ENCODE results near the gene SLC22A6.

SLC22A6 gene

DNA sequence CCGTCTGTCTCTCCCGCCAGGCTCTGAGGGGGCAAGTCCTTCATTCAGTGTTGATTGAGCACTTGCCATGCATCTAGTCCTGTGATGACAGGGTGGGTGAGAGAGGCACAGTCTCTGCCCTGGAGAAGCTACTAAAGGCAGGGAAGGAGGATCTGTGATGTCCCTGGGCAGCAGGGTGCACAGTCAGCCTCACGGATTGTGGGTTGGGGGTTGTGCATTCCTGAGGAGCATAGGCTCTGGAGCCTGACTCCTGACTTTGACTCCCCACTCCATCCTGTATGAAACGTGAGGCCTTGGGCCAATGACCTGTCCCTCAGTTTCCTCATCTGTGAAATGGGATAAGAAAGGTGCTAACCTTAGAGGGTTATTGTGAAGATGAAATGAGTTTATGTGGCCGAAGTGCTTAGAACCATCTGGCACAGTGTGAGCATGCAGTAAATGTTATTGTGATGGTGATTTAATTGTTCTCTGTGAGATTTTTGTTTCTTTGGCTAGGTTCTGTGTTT is 26.2 kb upstream of the SLC22A6 start:
- Histone ChIP-seq H3K27ac (no peak overlapping the region), H3K4me3 (no peak overlapping the region)
- no peak for DNase-seq (ENCODE audit: low spot score)
- TF ChIP-seq, protein P1, sequence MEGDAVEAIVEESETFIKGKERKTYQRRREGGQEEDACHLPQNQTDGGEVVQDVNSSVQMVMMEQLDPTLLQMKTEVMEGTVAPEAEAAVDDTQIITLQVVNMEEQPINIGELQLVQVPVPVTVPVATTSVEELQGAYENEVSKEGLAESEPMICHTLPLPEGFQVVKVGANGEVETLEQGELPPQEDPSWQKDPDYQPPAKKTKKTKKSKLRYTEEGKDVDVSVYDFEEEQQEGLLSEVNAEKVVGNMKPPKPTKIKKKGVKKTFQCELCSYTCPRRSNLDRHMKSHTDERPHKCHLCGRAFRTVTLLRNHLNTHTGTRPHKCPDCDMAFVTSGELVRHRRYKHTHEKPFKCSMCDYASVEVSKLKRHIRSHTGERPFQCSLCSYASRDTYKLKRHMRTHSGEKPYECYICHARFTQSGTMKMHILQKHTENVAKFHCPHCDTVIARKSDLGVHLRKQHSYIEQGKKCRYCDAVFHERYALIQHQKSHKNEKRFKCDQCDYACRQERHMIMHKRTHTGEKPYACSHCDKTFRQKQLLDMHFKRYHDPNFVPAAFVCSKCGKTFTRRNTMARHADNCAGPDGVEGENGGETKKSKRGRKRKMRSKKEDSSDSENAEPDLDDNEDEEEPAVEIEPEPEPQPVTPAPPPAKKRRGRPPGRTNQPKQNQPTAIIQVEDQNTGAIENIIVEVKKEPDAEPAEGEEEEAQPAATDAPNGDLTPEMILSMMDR (IDR thresholded peaks at IDR 0.05) = no peak

DNA sequence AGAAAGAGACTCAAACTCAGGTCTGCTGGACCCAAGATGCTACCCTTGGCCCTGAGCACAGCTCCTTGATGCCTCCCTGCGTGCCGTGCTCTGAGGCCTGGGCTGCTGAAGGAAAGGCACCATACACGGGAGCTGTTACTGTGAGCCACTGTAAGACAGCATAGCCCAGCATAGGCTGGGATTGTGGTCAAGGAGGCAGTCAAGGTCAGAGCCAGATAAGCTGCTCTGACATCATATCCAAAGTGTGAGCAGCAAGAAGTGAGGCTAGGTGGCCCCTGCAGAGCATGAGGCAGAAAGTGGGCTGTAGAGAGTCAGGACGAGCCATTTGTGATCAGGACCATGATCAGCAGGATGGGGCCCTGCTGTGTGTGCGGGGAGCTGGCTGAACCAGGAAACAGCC is 23.2 kb upstream of the SLC22A6 start:
- no peak overlapping the region for H3K4me3 ChIP-seq
- TF ChIP-seq, protein P1 (IDR thresholded peaks at IDR 0.05) = no peak
- no peak for DNase-seq (ENCODE audit: low spot score)
- H3K27ac ChIP-seq = no peak overlapping the region

DNA sequence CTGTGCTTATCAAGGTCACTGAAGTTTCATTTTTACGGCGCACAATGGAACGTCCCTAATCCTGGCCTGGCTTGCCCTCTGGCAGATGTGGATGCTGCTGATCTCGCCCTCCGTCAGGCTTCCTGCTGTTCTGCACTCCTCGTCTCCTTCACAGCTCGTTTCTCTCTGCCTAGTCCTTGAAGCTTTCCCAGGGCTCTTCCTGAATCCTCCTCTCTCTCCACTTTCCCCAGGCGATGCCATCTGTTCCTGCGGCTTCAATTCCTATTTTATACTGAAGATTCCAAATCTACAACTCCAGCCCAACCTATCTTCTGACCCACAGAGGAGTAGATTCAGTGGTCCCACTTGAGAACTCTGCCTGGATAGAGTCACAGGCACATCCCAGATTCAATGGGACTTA is 16.7 kb upstream of the SLC22A6 start:
- H3K4me3 ChIP-seq = no peak overlapping the region
- no peak overlapping the region for H3K27ac ChIP-seq
- TF ChIP-seq, protein P1 (IDR thresholded peaks at IDR 0.05) = no peak
- DNase-seq (ENCODE audit: low spot score) = no peak

DNA sequence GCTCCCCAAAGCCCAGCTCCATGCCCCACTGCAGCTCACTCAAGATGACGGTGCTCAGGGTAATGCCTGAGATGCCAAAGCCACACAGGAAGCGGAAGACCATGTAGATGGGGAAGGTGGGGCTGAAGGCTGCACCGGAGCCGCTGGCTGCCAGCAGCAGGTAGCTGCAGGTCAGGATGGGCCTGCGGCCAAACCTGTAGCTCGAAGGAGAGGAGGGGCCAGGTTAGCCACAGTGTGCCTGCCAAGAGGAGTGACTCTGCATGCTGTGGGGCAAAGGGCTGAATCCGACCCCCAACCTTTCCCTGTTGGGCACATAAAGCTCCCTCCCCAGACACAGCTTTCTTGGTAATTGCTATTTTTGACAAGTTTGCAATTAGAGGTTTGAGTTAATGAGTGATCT is 14.9 kb upstream of the SLC22A6 start:
- TF ChIP-seq, protein P1 (IDR thresholded peaks at IDR 0.05) = no peak
- Histone ChIP-seq H3K4me3 (no peak overlapping the region), H3K27ac (no peak overlapping the region)
- DNase-seq (ENCODE audit: low spot score) = no peak

DNA sequence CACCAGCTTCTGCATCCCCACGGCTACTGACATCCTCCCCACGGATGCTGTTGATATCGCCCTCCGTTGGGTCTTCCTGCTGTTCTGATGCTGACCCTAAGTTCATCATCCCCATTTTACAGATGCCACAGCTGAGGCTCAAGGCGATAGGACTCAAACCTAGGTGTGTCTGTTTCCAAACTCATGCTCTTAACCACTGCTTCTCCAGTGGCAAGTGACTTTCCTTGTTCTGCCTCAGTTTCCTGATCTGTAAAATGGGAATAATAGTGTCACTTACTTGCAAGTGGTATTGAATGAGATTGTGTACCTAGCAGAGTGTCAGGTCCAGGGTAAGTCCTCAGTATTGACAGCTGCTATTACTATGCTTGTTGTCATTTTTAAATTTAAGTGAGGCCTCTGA is 14.4 kb upstream of the SLC22A6 start:
- H3K4me3 ChIP-seq = no peak overlapping the region
- no peak overlapping the region for H3K27ac ChIP-seq
- TF ChIP-seq, protein P1 (IDR thresholded peaks at IDR 0.05) = no peak
- no peak for DNase-seq (ENCODE audit: low spot score)

DNA sequence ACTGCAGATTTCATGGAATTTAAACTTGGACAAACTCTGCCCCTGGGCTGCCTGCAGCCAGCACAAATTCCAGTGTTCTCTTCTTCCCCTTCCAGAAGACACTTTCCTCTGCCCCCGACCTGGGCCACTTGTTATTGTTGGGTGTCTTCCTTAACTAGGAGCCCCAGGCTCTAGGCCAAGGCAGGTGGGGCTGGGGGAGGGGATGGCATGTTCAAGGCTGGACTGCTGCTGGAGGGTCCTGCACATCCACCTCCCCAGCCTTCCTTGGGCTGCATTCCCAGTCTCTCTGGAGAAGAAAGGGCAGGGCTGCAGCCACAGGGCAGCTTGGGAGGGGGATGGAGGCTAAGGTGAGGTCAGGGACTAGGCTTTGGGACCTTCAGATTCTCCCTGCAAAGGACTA is 11.5 kb upstream of the SLC22A6 start:
- no peak overlapping the region for H3K4me3 ChIP-seq
- TF ChIP-seq, protein P1 (IDR thresholded peaks at IDR 0.05) = no peak
- no peak overlapping the region for H3K27ac ChIP-seq
- no peak for DNase-seq (ENCODE audit: low spot score)

DNA sequence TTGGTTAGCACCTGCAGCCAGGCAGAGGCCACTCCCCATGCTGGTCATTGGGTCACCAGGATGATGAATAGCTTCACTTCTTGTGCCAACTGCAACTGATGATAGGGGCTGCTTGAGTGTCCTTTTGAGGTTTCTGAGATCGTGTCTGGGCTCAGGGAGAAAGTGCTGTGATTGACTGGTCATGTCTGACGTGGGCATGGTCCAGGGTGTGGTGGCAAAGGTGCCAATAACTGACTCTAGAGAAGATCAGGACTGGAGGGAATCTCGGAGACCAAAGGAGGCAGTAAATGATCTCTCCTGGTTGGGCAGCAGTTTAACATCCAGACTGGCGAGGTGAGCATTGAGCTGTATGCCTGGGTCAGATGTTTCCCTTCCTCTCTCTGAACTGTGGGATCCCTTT is 10.0 kb upstream of the SLC22A6 start:
- no peak for DNase-seq (ENCODE audit: low spot score)
- no peak overlapping the region for H3K27ac ChIP-seq
- TF ChIP-seq, protein P1 (IDR thresholded peaks at IDR 0.05) = no peak
- no peak overlapping the region for H3K4me3 ChIP-seq
